Esophagus squamous epithelium (tissue), 4 donors: Measurements from ENCODE around the gene ABCF3.

ENCODE experiments used
- POLR2A ChIP-seq, 4 donors: fragments of 450-650 bp; IDR thresholded peaks; one replicate each; pipeline ENCODE4 v1.6.1; 2017; ENCODE audit warnings: antibody characterized with exemption in 4 of 4, mild to moderate bottlenecking in 4 of 4, moderate library complexity in 3 of 4
- TF ChIP-seq, protein P1 (sequence below), 6 experiments: fragments of 450-650 bp in 4 of 6; fragments of 200-600 bp in 2 of 6; sonication (generic) in 2 of 6; IDR thresholded peaks; one replicate each; pipeline ENCODE4 v1.5.1; 2016 to 2019; ENCODE audit warnings: antibody characterized with exemption in 6 of 6, mild to moderate bottlenecking in 4 of 6, moderate library complexity in 4 of 6

- no peak for TF ChIP-seq POLR2A (IDR thresholded peaks at IDR 0.05)
- TF ChIP-seq, protein P1, sequence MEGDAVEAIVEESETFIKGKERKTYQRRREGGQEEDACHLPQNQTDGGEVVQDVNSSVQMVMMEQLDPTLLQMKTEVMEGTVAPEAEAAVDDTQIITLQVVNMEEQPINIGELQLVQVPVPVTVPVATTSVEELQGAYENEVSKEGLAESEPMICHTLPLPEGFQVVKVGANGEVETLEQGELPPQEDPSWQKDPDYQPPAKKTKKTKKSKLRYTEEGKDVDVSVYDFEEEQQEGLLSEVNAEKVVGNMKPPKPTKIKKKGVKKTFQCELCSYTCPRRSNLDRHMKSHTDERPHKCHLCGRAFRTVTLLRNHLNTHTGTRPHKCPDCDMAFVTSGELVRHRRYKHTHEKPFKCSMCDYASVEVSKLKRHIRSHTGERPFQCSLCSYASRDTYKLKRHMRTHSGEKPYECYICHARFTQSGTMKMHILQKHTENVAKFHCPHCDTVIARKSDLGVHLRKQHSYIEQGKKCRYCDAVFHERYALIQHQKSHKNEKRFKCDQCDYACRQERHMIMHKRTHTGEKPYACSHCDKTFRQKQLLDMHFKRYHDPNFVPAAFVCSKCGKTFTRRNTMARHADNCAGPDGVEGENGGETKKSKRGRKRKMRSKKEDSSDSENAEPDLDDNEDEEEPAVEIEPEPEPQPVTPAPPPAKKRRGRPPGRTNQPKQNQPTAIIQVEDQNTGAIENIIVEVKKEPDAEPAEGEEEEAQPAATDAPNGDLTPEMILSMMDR (IDR thresholded peaks at IDR 0.05), result no peak
Observed at GRCh38 chr3:184200825-184201224, 14.8 kb downstream of the ABCF3 start.
